Karpas-422 (cell line): ENCODE measurements around the gene TPM2. TPM values are rescaled to one million over a fixed set of nuclear protein-coding genes. Genes with fewer than 3 reads are reported as not detected.

Source experiments
- DNase-seq: peaks from one replicate; pipeline ENCODE4 v3.0.0-alpha.2; 2015
- H2AFZ ChIP-seq: fragments of 200-600 bp; sonication (generic); 2 replicates; pipeline ENCODE4 v1.6.1; 2014; ENCODE audit warnings: antibody characterized with exemption, low read length, mixed read lengths
- H3K27ac ChIP-seq: fragments of 200-600 bp; sonication (generic); 2 replicates; pipeline ENCODE4 v1.5.1; 2014; ENCODE audit warnings: mild to moderate bottlenecking, low read length, moderate library complexity
- H3K27me3 ChIP-seq: fragments of 200-600 bp; sonication (generic); 2 replicates; pipeline ENCODE4 v1.6.1; 2014; ENCODE audit warnings: low read length, mixed read lengths
- H3K36me3 ChIP-seq: fragments of 200-600 bp; sonication (generic); 2 replicates; pipeline ENCODE4 v1.6.1; 2014; ENCODE audit warnings: low read length, mixed read lengths; ENCODE audit not compliant: insufficient read depth
- H3K4me1 ChIP-seq: fragments of 200-600 bp; sonication (generic); 2 replicates; pipeline ENCODE4 v1.6.1; 2014; ENCODE audit warnings: mild to moderate bottlenecking, low read length, mixed read lengths
- H3K4me2 ChIP-seq: fragments of 200-600 bp; sonication (generic); 2 replicates; pipeline ENCODE4 v1.6.1; 2014; ENCODE audit warnings: low read length, low read depth, mild to moderate bottlenecking; ENCODE audit not compliant: poor library complexity, severe bottlenecking
- H3K4me3 ChIP-seq: fragments of 200-600 bp; sonication (generic); 2 replicates; pipeline ENCODE4 v1.5.1; 2014; ENCODE audit warnings: mild to moderate bottlenecking, antibody characterized with exemption, low read length, mixed read lengths
- H3K79me2 ChIP-seq: fragments of 200-600 bp; sonication (generic); 2 replicates; pipeline ENCODE4 v1.6.1; 2014; ENCODE audit warnings: mild to moderate bottlenecking, low read length, mixed read lengths
- H3K9ac ChIP-seq: fragments of 200-600 bp; sonication (generic); 2 replicates; pipeline ENCODE4 v1.6.0; 2014; ENCODE audit warnings: low read length
- H3K9me2 ChIP-seq: fragments of 200-600 bp; sonication (generic), shearing (Covaris generic); replicated peaks from 2 replicates; pipeline ENCODE4 v1.6.0; 2014; ENCODE audit warnings: mild to moderate bottlenecking, low read length, moderate library complexity; ENCODE audit not compliant: insufficient read depth
- H3K9me3 ChIP-seq: fragments of 300-700, 200-600 bp; sonication (generic); 2 replicates; pipeline ENCODE4 v1.6.1; 2014; ENCODE audit warnings: low read length, mixed read lengths
- H4K20me1 ChIP-seq: fragments of 200-600 bp; sonication (generic); 2 replicates; pipeline ENCODE4 v1.6.1; 2014; ENCODE audit warnings: mild to moderate bottlenecking, antibody characterized with exemption, low read length, low read depth; ENCODE audit not compliant: insufficient read depth
- total RNA-seq: library from RNA; depleted of rRNA; stranded (reverse); fragments of >200 nt; shearing (Covaris generic); gene quantifications from 2 replicates; pipeline ENCODE4 v1.2.3, GENCODE V29; 2014; ENCODE audit warnings: low replicate concordance

TPM2 gene
- total RNA-seq, 1 experiment from 2014 or later, result 0.19 TPM

- peaks cover 53% of the 10 kb centered on the region for H3K79me2 ChIP-seq
- H3K9me3 ChIP-seq, result no peaks in the 10 kb centered on the region
- no peaks in the 10 kb centered on the region for H3K27me3 ChIP-seq
- H3K9me2 ChIP-seq, result no peaks in the 10 kb centered on the region
- peaks cover 17% of the 10 kb centered on the region; the same call in 1 of the 2 replicates for H3K36me3 ChIP-seq
- peak within 1 kb of the TSS; percentile 58; the same call in 1 of the 2 replicates for H2AFZ ChIP-seq
- H3K9ac ChIP-seq, result peak within 1 kb of the TSS; percentile 98
- H3K27ac ChIP-seq, result peak within 1 kb of the TSS; percentile 79
- peak within 1 kb of the TSS; percentile 93 for H3K4me3 ChIP-seq
- peak within 1 kb of the TSS; percentile 99 for H3K4me2 ChIP-seq
- peaks cover 3% of the 10 kb centered on the region; the same call in 1 of the 2 replicates for H4K20me1 ChIP-seq
- H3K4me1 ChIP-seq, result peaks cover 54% of the 10 kb centered on the region
- DNase-seq, result peak; percentile 99
Observed at GRCh38 chr9:35732185-35732799, 42.6 kb upstream of the TPM2 start, which contains the start of the genes CREB3 and TLN1. Gene CREB3, plus strand, starts transcription at chr9:35732666. Its CDS starts 107 bp downstream, at chr9:35732773. Gene TLN1, minus strand, starts transcription at chr9:35732195. Its CDS starts 6,501 bp downstream, at chr9:35725694.

- H3K79me2 ChIP-seq, result peaks cover 60% of the 10 kb centered on the region
- peak overlapping the region; percentile 99 for H3K4me2 ChIP-seq
- DNase-seq, result peak; percentile 70
- H3K27me3 ChIP-seq, result no peaks in the 10 kb centered on the region
- no peaks in the 10 kb centered on the region for H3K9me3 ChIP-seq
- H3K9ac ChIP-seq, result peak overlapping the region; percentile 98
- H3K4me3 ChIP-seq, result peak overlapping the region; percentile 93
- H4K20me1 ChIP-seq, result peaks cover 3% of the 10 kb centered on the region; the same call in 1 of the 2 replicates
- H3K27ac ChIP-seq, result peak overlapping the region; percentile 79
- H2AFZ ChIP-seq, result no peak overlapping the region
- H3K36me3 ChIP-seq, result peaks cover 17% of the 10 kb centered on the region; the same call in 1 of the 2 replicates
- H3K9me2 ChIP-seq, result no peaks in the 10 kb centered on the region
- H3K4me1 ChIP-seq, result peaks cover 54% of the 10 kb centered on the region
Observed at GRCh38 chr9:35731415-35732184, 41.9 kb upstream of the TPM2 start.

- no peaks in the 10 kb centered on the region for H3K9me2 ChIP-seq
- H3K27ac ChIP-seq, result peak overlapping the region; percentile 79
- no peak for DNase-seq
- H3K36me3 ChIP-seq, result peaks cover 12% of the 10 kb centered on the region; the same call in 1 of the 2 replicates
- peak overlapping the region; percentile 93 for H3K4me3 ChIP-seq
- peaks cover 65% of the 10 kb centered on the region for H3K79me2 ChIP-seq
- H3K4me2 ChIP-seq, result peak overlapping the region; percentile 99
- no peaks in the 10 kb centered on the region for H3K9me3 ChIP-seq
- H3K9ac ChIP-seq, result peak overlapping the region; percentile 98
- no peaks in the 10 kb centered on the region for H3K27me3 ChIP-seq
- H4K20me1 ChIP-seq, result peaks cover 3% of the 10 kb centered on the region; the same call in 1 of the 2 replicates
- no peak overlapping the region for H2AFZ ChIP-seq
- H3K4me1 ChIP-seq, result peaks cover 54% of the 10 kb centered on the region
Observed at GRCh38 chr9:35730486-35730854, 40.7 kb upstream of the TPM2 start.

GRCh38 chr9:35729700-35730485 is 40.2 kb upstream of the TPM2 start:
- peak; percentile 60 for DNase-seq
- peak overlapping the region; percentile 79 for H3K27ac ChIP-seq
- no peaks in the 10 kb centered on the region for H3K9me2 ChIP-seq
- peak overlapping the region; percentile 99 for H3K4me2 ChIP-seq
- H3K27me3 ChIP-seq, result no peaks in the 10 kb centered on the region
- no peaks in the 10 kb centered on the region for H3K9me3 ChIP-seq
- H2AFZ ChIP-seq, result no peak overlapping the region
- peaks cover 3% of the 10 kb centered on the region; the same call in 1 of the 2 replicates for H4K20me1 ChIP-seq
- H3K9ac ChIP-seq, result peak overlapping the region; percentile 98
- peaks cover 54% of the 10 kb centered on the region for H3K4me1 ChIP-seq
- peaks cover 8% of the 10 kb centered on the region; the same call in 1 of the 2 replicates for H3K36me3 ChIP-seq
- peak overlapping the region; percentile 93 for H3K4me3 ChIP-seq
- H3K79me2 ChIP-seq, result peaks cover 63% of the 10 kb centered on the region

GRCh38 chr9:35729101-35729500 is 39.4 kb upstream of the TPM2 start:
- Histone ChIP-seq H3K9ac (peak overlapping the region; percentile 98), H2AFZ (no peak overlapping the region), H3K4me3 (peak overlapping the region; percentile 93; the same call in 1 of the 2 replicates), H4K20me1 (peaks cover 3% of the 10 kb centered on the region; the same call in 1 of the 2 replicates), H3K27me3 (no peaks in the 10 kb centered on the region), H3K4me1 (peaks cover 50% of the 10 kb centered on the region), H3K9me2 (no peaks in the 10 kb centered on the region), H3K36me3 (peaks cover 13% of the 10 kb centered on the region; the same call in 1 of the 2 replicates), H3K4me2 (peak overlapping the region; percentile 99), H3K9me3 (no peaks in the 10 kb centered on the region), H3K79me2 (peaks cover 63% of the 10 kb centered on the region), H3K27ac (no peak overlapping the region)
- DNase-seq, result no peak

GRCh38 chr9:35728041-35728971 is 38.6 kb upstream of the TPM2 start:
- Histone ChIP-seq H3K9ac (peak overlapping the region; percentile 21; the same call in 1 of the 2 replicates), H3K36me3 (peaks cover 16% of the 10 kb centered on the region; the same call in 1 of the 2 replicates), H3K79me2 (peaks cover 62% of the 10 kb centered on the region), H2AFZ (no peak overlapping the region), H3K27me3 (no peaks in the 10 kb centered on the region), H3K4me3 (peak overlapping the region; percentile 6; the same call in 1 of the 2 replicates), H3K27ac (no peak overlapping the region), H3K4me1 (peaks cover 42% of the 10 kb centered on the region), H3K4me2 (peak overlapping the region; percentile 99), H3K9me3 (no peaks in the 10 kb centered on the region), H4K20me1 (peaks cover 3% of the 10 kb centered on the region; the same call in 1 of the 2 replicates), H3K9me2 (no peaks in the 10 kb centered on the region)
- no peak for DNase-seq

GRCh38 chr9:35727676-35728040 is 37.9 kb upstream of the TPM2 start:
- Histone ChIP-seq H3K4me2 (no peak overlapping the region), H4K20me1 (peaks cover 3% of the 10 kb centered on the region; the same call in 1 of the 2 replicates)

More at GRCh38 chr9:35727676-35728040, 37.9 kb upstream of the TPM2 start:
- Histone ChIP-seq H3K4me3 (no peak overlapping the region), H3K9ac (no peak overlapping the region), H3K27ac (no peak overlapping the region), H3K9me3 (no peaks in the 10 kb centered on the region), H3K36me3 (peaks cover 18% of the 10 kb centered on the region; the same call in 1 of the 2 replicates), H3K27me3 (no peaks in the 10 kb centered on the region), H3K9me2 (no peaks in the 10 kb centered on the region), H3K79me2 (peaks cover 58% of the 10 kb centered on the region), H3K4me1 (peaks cover 37% of the 10 kb centered on the region), H2AFZ (no peak overlapping the region)
- no peak for DNase-seq
